Endothelial cell of umbilical vein (primary cell): ENCODE results near the gene CCNB1IP1.

Source experiments
- CTCF ChIP-seq, 2 donors: IDR thresholded peaks; 1 replicate in 1 of 2; 2 replicates in 1 of 2; pipeline ENCODE4 v1.5.1; 2011; ENCODE audit warnings: low read length in 2 of 2, mild to moderate bottlenecking in 2 of 2, moderate library complexity in 2 of 2, control low read depth in 1 of 2, inconsistent platforms in 1 of 2, low read depth in 1 of 2; ENCODE audit not compliant: insufficient read depth in 1 of 2; ENCODE audit errors: extremely low read depth in 1 of 2
- EZH2 ChIP-seq: IDR thresholded peaks from 2 replicates; pipeline ENCODE4 v1.6.1; 2012; ENCODE audit warnings: borderline replicate concordance, low read depth, mild to moderate bottlenecking, moderate library complexity, low read length, inconsistent platforms; ENCODE audit not compliant: severe bottlenecking
- FOS ChIP-seq: IDR thresholded peaks from 2 replicates; pipeline ENCODE4 v1.6.1; 2011; ENCODE audit warnings: mild to moderate bottlenecking, low read length, moderate library complexity, borderline replicate concordance; ENCODE audit not compliant: insufficient read depth
- JUN ChIP-seq: IDR thresholded peaks from 2 replicates; pipeline ENCODE4 v1.6.1; 2011; ENCODE audit warnings: borderline replicate concordance, low read depth; ENCODE audit not compliant: insufficient read length, insufficient read depth
- MAX ChIP-seq: IDR thresholded peaks from 2 replicates; pipeline ENCODE4 v1.6.1; 2011; ENCODE audit not compliant: insufficient read depth, insufficient read length
- POLR2A ChIP-seq: IDR thresholded peaks from 2 replicates; pipeline ENCODE4 v1.6.1; 2012; ENCODE audit warnings: low read depth, mild to moderate bottlenecking, control low read depth, low read length
- POLR2AphosphoS5 ChIP-seq: IDR thresholded peaks from 2 replicates; pipeline ENCODE4 v1.6.1; 2012; ENCODE audit warnings: low read depth, mild to moderate bottlenecking, control low read depth, low read length, moderate library complexity; ENCODE audit not compliant: insufficient read depth

- TF ChIP-seq POLR2A, result no peak
- TF ChIP-seq CTCF (IDR thresholded peaks at IDR 0.05; ENCODE audit: extremely low read depth in 1 of 2, insufficient read depth in 1 of 2, low read depth in 1 of 2, low read length in 2 of 2), result no peak
- no peak for TF ChIP-seq JUN
- no peak for TF ChIP-seq POLR2AphosphoS5
- no peak for TF ChIP-seq MAX
- no peak for TF ChIP-seq FOS
- TF ChIP-seq EZH2, result no peak
These were observed 389 bp upstream of the CCNB1IP1 start for GRCh38 chr14:20333494-20333841.
